Fibroblast of skin of right quadriceps (primary cell): ENCODE data around the gene ALDH1A1.
A peak's percentile ranks its signal among the peaks of the same experiment; 100 is the strongest.
"Not testable (repeated sequence)": the region's sequence is repeated elsewhere in the genome, so short reads cannot be mapped to it uniquely, and the experiment has no call there.

Experiments
- DNase-seq: peaks from one replicate; pipeline ENCODE4 v3.0.0-alpha.2; 2013

ALDH1A1 gene

DNA sequence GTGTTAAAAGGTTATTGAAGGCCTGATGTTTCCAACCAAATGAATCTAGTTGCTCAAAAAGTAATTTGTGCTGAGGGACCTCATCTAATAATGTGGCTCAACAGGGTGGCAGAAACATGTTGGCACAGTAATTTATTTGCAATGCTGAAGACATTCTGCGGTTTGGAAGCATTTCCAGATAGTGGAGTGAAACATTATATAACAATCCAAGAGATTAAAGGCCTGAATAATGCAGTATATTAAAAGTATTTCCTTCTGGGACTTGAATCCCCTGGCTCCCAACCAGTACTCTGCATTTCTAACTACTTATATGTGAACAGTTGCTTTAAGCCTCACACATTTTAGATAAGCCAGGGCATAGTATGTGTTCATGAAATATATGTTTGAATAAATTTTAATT is 25.9 kb upstream of the ALDH1A1 start:
- peak; percentile 46 for DNase-seq

DNA sequence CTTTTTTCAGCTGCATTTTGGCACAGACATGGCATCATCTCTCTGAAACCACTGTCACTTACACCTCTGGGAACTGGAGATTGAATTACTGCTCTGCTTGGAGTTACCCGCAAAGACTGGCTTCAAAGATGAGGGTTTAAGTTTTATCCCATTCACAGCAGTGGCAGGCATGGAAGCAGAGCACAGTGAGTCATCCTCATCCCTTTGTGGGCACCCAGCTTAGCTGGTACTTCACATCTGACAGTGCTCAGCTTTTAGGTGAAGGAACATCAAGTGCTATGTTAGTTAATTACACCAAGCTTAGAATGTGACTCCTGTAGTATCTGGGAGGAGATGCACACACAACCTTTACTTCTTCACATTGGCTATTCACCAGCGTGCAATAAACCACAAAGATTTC is 24.8 kb upstream of the ALDH1A1 start:
- no peak for DNase-seq

DNA sequence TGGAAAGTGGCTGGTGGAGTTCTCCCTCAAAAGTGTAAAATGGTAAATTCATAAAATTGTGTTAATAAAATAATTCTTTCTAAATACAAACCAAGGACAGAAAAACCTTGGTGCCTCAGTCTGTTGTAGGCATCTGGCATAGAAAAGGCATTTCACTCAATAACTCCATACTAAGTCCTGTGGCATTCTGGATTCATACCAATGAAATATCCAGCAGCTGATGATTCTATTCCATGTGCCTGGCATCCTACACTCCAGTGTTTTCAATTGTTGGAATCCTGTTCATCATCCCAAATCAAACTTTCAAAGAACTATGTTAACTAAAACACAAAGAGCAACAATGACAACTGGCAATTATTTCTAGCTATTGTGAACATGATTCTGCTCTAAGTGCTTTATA is 21.6 kb upstream of the ALDH1A1 start:
- no peak for DNase-seq

DNA sequence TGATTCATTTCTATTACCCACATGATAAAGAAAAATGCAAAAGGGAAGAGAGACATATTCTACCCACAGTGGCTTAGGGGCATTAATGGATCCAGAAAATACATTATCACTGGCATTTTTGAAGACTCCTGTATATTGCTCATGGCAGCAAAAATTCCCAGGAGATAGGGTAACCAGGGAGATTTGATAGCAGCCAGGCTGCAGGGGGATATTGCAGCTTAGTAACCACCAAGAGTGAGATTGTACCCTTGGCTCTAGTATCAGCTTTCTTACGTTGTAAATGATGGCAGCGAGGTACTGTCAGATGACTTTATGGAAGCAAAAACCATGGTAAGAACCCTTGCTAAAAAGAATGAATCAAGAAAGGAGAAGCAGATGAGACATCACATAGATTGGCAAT is 19.8 kb upstream of the ALDH1A1 start:
- no peak for DNase-seq

DNA sequence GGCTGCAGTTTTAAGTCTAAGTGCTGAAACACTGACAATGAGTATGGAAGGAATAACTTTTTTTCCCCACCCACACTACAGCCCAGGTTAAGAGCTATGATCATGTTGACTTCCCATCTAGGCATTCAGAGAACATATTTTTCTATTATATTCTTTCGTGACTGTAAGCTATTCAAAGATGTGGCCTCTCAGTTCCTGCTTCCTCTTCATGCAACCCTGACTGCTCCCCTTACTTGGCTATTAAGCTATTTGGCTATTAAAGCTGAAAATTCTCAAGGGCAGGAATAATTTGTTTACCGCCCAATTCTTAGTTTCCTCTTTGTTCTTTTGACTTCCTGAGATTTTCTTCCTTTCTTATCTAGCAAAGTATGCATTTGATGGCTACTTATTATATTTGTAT is 18.6 kb upstream of the ALDH1A1 start:
- no peak for DNase-seq

DNA sequence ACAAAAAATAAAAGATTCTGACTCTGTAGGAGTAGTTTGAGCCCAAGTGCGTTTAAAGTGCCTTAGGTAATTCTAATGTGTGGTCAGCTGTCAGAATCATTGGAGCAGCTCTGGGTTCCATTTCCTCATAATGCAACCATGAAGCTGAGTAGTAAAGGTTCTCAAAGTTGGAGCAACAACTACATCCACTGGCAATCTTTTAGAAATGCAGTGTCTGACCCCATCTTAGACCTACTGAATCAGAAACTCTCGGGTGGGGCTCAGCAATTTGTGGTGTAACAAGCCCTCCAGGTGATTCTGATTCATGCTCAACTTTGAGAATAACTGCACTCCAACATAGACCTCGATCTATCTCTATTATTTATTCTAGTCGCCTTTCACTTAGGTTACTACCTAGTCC is 7.6 kb upstream of the ALDH1A1 start:
- no peak for DNase-seq

DNA sequence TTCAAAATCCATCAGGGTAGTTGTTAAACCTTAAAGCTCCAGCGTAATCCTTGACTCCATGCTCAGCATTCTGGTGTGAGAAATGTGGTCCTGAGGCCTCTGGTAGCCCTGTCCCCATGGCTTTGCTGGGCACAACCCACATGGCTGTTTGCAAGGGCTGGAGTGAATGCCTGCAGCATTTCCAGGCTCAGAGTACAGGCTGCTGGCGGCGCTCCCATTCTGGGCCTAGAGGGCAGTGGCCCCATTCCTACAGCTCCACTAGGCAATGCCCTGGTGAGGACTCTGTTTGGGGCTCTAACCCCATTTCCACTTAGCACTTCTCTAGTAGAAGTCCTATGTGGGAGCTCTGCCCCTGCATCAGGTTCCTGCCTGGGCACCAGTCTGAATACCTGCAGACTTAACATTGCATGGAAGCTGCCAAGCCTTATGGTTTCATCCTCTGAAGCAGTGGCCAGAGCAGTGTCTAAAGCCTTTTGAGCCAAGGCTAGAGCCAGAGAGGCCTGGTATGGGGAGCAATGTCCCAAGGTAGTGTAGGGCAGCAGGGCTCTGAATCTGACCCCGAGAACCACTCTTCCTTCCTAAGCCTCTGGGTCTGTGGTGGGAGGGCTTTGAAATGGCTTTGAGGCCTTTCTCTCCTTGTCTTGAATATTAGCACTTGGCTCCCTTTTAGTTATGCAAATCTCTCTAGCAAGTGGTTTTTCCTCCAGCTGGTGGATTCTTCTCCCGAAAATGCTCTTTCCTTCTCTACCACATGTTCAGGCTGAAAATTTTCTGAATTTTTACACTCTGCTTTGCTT is 5.8 kb upstream of the ALDH1A1 start:
- no peak for DNase-seq

DNA sequence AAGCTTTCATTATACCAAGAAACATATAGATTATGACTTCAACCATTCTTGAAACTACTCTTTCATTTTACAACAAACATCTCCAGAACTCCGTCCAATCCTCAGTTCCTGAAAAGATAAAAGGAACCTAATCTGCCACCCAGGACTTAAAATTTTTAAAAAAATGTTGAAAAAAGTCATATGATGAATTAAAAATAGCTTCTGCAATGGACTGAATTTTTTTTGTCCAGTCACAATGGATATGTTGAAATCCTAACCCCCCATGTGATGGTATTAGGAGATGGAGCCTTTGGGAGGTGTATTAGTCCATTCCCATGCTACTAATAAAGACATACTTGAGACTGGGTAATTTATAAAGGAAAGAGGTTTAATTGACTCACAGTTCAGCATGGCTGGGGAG is 2.7 kb upstream of the ALDH1A1 start:
- DNase-seq, result no peak

DNA sequence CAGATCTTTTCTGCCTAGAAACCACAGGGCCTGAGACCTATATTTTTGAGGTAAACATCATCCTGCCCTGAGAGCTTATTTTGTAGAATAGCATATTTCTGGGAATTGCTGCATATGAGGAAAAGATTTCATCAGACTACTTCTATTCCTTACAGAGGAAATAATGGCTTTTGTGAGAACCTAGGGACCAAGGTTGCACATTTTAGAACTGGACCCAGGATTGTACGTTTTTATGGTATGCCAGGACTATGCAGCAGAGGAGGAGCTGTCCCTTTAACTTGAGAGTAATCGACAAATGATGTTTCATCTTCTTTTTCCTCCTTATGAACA is 2.2 kb upstream of the ALDH1A1 start:
- peak; percentile 6 for DNase-seq

DNA sequence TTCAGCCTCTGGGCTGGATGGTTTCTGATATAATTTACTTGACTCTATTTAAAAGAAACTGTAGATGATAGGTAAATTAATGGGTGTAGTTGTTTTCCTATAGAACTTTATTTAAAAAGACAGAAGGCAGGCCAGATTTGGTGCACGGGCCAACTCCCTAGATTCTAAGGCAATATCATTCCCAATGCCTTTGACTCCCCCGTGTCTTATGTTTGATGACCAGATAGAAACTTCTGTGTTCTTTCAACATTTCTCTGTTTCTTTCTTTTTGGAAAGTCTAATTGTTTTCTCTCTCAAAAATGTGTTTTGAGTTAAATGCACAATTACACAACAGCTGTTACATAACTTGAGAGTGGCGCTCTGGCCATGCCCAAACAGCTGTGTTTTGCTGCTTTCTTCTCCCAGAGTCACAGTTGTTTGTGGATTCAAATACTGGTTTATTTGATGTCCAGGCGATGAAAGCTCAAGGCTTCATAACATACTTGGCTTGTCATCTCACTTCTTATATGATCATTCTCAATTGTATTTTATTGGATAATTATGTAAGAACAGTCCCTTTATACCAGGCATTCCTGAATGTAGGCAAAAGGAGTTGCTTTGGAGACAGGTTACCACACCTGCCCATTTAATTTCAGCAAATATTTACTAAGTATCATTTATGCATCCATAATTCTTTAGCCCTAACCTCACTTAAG is 1.7 kb upstream of the ALDH1A1 start:
- DNase-seq, result peak; percentile 14

DNA sequence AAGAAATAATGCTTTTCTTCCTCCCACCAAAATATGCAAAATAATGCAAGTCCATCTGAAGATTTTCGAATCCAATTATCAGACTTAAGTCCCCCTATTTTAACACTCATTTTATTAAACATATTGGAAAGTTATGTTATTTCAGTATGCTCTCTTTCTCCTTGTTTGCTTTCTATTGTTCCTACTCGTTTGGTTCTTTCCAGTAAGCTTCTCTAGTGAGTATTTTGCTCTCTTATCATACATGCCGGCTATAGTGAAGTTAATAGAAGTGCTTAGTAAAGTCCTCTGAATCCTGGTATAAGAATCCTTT is 517 bp downstream of the ALDH1A1 start:
- DNase-seq, result no peak

DNA sequence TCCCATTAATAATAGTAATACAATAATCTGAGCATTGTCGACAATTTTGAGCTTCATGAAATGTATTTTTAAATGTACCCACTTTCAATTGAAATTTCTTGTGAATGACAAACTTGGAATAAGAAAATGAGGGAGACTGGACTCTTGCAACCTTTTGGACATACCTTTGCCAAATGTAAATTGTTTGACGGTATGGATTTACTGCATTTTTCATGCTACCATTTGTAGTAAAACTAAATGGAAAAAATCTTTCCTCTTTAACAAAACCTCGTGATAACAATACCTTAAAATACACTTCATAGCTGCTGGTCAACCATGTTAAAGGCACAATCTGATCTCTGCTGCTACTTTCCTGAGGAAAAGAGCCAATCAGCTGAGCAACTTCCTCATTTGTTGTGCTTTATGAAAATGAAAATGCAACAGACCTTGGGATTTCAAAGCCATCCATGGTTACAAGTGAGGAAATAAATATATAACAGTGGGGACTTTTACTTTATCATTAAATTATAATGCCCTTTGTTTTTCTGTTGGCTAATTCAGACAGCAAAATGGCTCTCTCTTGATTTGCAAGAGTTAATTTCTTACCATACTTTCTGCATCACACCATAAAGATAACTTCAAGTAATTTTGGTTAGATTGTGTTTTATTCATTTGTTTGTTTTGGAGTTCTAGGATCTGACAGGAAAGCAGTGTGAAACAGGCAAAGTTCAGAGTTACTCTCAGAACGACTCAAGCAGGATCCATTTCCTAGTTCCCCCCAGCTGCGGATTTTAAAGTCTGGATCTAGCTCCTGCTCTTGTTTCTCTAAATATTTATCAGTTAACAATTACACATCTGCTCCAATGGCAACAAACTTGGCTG is 1.1 kb downstream of the ALDH1A1 start:
- DNase-seq, result no peak

DNA sequence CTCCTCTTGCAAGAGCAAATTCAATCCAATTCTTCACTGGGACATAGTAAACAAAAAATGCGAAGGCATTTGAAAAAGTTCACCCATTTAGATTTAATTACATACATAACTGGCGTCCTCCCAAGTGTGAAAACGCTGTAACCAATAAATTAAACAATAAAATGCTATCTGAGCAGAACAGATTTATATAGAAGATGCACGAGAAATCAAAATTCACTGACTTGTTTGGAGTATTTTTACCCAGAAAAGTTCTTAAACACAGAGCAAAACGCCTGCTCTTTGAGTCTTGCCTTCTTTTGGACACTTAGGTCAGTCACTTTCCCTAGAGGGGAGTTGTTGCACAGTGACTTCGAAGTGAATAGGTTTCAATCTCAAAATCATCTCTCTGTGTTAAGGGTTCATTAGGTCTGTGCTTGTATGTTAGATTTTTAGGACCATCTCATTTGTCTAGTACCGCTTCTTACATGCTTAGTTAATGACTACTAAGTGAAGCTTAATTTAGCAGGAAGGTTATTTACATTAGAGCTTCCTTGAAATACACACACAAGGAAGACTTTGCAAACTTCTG is 1.9 kb downstream of the ALDH1A1 start:
- no peak for DNase-seq

DNA sequence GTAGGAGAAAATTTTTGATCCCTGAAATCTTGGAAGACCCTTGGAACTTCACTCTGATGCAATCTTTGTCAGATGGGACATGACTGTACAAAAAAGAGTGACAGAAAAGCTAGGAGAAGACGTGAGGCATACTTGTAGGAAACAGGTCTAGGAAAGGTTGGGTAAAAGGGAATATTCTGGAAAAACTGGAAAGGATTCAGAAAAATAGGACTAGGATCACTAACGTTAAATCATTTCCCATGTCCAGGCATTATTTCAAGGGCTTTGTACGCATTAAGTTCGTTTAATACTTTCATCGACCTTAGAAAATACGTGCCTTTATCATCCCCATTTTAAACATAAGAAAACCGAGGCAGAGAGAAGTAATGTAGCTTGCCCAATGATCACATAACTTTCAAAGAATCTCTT is 2.9 kb downstream of the ALDH1A1 start:
- no peak for DNase-seq

DNA sequence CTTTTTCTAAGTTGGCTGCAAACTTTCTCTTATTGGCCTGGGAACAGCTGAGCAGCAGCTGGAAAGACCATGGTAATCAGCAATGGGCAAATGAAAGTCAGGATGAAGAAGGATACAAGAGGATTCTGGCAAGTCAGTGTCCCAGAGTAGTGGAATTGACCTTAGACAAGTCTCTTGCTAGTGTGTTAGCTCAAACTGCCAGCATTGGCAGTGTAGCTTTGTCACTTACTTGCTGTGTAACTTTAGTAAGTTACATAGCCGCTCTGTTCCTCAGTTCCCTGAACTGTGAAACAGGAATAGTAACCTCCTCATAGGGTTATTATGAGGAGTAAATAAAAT is 3.6 kb downstream of the ALDH1A1 start:
- DNase-seq, result no peak

DNA sequence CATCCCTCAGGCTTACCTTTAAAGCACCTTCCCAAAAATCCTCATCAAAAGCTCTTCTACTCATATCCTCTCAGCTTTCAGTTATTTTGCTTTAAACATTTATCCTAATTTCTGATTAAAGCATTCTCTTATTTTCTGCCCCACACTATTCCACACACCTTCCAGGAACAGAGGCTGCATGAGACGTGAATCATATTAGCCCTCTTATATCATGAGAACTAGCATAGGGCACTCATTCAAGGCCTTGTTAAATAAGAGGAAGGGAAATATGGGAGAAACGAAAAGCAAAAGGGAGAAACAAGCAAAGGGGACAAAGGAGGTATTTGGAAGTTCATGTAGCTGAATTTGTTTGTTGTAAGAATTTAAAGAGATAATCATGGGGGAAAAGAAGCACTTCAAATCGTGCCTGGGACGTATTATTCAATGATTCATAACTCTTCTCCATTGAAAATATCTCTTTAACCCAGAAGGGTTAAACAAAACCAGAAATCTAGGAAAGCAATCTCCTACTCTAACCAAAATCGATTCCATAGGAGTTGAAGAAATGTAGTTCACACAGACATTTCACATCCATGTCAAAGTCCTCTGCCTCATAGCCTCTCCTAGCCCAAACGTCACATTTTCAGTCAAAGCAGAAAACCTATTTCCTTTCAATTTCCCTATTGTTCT is 4.1 kb downstream of the ALDH1A1 start:
- no peak for DNase-seq

DNA sequence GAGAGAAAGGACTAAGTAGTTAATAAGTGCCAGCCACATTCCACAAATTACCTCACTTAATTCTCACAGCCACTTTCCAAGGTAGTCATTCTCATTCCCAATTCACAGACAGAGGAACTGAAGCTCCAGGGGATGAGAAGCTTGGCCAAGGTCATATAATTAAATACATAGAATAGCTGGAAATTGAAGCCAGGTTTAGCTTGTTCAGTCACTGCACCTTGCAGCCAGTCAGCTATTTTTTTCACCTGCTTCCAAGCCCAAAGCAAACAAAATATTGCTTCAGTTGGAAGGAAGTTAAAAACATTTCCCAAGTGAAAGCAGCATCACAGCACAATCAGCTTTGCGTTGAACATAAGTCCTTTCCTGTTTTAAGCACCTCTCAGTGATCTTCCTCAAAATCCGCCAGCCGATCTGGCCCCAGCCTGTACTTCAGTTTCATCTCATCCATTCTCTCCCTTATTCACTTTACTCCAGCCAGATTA is 4.8 kb downstream of the ALDH1A1 start:
- no peak for DNase-seq

DNA sequence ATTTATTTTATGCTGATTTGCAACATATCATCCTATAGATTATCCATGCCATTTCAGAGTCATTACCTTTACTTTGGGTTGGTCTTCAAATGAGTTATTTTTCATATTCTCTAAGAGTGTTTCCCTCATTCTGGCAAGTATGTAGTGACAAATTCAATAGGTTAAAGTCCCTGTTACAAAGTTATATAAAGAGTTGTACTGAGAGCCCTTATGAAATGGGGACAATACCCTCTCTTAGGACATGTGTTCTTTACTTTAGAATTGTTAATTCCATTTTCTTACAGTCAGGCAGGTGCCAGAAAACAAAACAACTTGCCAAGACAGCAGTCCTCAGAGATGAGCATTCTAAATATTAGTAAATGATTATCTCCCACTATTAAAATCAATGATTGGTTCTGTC is 6.0 kb downstream of the ALDH1A1 start:
- DNase-seq, result no peak

DNA sequence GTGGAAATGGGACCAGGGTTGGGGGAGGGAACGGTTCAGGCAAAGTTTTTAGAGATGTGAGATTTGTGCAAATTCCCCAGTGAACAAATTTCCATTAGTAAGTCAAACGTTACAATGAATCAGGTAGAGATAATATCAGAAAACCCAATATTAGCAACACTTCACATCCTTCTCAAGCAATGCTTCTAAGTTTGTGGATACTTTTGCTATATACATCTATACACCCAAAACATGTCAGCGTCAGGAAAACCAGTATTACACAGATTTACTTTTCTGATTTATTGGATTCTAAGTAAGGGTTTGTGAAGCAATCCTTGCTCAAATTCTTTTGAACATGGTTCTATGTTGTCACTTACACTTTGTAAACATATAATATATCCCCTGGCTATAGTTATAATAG is 6.5 kb downstream of the ALDH1A1 start:
- no peak for DNase-seq

DNA sequence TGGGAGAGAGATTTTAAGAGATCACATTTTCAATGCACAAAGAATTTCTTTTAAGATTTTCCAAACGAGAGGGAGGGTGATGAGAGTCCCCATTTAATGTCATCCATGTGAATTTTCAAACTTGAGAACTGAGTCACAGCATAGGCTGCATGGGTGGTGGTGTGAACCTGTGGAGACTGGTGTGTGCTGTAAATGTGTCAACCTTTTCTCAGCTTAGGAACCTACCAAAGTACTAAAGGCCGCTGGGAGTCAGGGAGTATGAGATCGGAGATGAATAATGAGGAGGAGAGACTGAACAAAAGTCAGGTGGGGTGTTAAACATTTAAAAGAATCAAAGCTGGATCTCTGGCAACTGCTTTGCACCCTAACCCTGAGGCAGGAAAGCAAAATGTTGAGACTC is 7.5 kb downstream of the ALDH1A1 start:
- DNase-seq, result no peak

DNA sequence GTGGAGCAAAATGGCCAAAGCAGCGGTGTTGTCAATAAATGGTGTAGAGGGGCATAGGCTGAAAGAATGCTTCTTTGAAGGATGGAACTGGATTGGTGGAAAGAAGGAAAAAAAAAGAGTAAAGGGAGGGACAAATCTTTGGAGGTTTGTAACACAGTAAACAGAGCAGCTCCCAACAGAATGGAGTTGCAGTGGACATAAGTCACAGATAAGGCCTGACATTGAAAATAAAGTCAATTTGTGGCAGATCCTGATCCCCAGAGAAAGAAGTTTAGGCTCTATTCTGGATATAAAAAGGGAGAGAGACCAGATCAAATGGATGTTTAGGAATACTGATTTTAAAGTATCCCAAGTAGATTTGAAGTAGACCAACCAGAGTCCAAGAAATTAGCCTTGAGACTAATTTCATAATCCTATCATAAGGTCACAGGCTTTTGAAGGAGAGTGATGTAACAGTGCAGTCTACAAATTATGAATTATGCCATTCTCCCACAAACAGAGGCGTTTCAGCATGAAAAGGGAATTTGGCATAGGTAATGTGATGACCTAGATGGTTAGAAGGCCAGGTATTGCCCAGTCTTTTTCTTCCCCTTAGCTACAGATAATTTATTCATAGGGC is 8.9 kb downstream of the ALDH1A1 start:
- DNase-seq, result no peak

DNA sequence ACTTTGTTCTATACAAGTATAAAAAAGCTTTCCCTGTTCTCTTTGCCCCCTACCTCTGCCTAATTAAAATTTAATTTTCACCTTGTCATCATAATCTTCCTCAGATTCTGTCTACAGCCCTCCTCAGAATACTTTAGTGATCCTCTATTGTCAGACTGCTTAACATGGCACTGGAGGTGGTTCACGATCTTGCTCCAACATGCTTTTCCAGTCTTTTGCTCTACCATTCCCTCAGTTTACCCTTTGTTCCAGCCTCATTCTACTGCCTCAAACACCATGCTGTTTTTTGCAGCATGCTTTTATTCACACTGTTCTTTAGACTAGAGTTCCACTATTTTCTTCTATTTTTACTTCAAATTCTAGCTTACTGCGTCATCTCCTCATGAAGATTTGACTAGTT is 10.4 kb downstream of the ALDH1A1 start:
- DNase-seq, result no peak

DNA sequence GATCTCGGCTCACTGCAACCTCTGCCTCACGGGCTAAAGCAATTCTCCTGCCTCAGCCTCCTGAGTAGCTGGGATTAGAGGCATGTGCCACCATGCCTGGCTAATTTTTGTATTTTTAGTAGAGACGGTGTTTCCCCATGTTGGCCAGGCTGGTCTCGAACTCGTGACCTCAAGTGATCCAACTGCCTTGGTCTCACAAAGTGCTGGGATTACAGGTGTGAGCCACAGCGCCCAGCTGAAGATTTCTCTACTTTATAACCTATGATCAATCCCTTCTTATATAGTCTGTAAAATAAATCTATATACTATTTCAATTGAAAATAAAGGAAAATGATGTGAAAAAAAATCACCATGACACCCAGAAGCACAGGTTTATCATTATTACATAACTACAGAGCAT is 13.3 kb downstream of the ALDH1A1 start:
- not testable (repeated sequence) for DNase-seq
